LNCaP clone FGC (cell line): ENCODE data around the gene CNDP1.

ENCODE experiments used
- DNase-seq: peaks from one replicate; pipeline ENCODE4 v3.0.0-alpha.2; 2011; ENCODE audit warnings: low read depth
- H3K4me3 ChIP-seq: 2 replicates; pipeline ENCODE4 v1.5.1; 2011; ENCODE audit warnings: mild to moderate bottlenecking, low read depth, low read length, control low read depth
- TF ChIP-seq, protein P1 (sequence below): IDR thresholded peaks from 2 replicates; pipeline ENCODE4 v1.5.1; 2012; ENCODE audit warnings: mild to moderate bottlenecking; ENCODE audit not compliant: control insufficient read depth, insufficient read depth; ENCODE audit errors: extremely low read depth

CNDP1 gene

GRCh38 chr18:74510770-74511095 is 23.6 kb upstream of the CNDP1 start:
- no peak overlapping the region for H3K4me3 ChIP-seq
- TF ChIP-seq, protein P1, sequence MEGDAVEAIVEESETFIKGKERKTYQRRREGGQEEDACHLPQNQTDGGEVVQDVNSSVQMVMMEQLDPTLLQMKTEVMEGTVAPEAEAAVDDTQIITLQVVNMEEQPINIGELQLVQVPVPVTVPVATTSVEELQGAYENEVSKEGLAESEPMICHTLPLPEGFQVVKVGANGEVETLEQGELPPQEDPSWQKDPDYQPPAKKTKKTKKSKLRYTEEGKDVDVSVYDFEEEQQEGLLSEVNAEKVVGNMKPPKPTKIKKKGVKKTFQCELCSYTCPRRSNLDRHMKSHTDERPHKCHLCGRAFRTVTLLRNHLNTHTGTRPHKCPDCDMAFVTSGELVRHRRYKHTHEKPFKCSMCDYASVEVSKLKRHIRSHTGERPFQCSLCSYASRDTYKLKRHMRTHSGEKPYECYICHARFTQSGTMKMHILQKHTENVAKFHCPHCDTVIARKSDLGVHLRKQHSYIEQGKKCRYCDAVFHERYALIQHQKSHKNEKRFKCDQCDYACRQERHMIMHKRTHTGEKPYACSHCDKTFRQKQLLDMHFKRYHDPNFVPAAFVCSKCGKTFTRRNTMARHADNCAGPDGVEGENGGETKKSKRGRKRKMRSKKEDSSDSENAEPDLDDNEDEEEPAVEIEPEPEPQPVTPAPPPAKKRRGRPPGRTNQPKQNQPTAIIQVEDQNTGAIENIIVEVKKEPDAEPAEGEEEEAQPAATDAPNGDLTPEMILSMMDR, result no peak
- no peak for DNase-seq

GRCh38 chr18:74511823-74512222 is 22.5 kb upstream of the CNDP1 start:
- TF ChIP-seq, protein P1, result no peak
- no peak overlapping the region for H3K4me3 ChIP-seq
- DNase-seq, result no peak

DNA sequence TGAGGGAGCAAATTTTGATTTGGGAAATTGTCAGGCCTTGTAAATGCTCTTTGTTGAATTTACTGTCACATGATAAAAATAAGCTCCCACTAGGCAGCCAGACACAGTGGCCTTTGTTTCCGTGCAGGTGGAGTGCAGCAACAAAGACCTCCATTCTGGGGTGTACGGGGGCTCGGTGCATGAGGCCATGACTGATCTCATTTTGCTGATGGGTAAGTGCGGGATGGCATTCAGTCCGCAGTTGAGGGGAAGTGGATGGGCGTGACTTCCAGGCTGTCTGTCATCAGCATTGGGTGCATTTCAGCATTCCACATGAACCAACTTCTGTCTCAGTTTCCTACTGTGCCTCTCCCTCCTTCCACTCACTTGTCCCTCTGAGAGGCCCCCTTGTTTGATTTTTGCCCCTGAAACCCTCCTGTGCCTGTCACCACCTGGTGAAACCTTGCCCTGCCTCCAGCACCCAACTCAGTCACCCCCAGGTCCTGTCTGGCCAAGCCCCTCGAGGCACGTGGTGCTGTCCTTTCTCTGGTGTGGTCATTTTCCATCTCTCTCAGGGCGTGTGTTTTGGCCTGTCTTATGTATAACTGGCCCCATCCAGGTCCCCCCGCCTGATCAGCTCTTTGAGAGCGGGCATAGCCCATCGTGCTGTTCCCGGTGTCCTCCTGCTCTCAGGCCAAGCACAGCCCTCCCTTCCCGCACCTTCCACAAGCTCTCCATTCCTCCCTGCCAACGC is 21.8 kb upstream of the CNDP1 start:
- no peak overlapping the region for H3K4me3 ChIP-seq
- DNase-seq, result no peak
- TF ChIP-seq, protein P1, result no peak

DNA sequence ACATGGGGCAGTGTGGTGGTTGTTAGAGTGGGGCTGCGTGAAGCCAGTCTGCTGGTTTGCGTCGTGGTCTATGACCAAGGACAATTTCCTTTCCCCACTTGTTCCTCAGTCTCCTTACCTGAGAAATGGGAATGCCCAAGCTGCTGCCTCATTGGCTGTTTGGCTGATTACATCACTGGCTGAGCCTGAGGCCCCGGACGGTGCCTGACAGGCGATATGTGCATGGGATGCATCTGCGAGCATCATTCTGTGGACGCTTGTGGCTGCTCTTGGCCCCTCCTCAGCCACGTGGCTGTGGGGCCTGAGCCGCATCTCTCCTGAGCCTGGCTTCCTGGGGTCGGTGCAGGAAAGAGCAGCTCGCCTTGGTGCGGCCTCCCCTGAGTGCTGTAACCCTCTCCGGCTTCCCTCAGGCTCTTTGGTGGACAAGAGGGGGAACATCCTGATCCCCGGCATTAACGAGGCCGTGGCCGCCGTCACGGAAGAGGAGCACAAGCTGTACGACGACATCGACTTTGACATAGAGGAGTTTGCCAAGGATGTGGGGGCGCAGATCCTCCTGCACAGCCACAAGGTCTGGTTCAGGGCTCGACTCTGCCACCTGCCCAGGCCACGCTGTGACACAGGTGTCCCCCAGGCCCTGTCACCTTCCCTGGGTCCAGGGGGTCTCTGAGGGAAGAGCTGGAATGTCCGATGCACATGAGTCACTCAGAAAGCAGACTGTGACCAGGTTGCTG is 21.0 kb upstream of the CNDP1 start:
- TF ChIP-seq, protein P1, result no peak
- DNase-seq, result no peak
- no peak overlapping the region for H3K4me3 ChIP-seq

DNA sequence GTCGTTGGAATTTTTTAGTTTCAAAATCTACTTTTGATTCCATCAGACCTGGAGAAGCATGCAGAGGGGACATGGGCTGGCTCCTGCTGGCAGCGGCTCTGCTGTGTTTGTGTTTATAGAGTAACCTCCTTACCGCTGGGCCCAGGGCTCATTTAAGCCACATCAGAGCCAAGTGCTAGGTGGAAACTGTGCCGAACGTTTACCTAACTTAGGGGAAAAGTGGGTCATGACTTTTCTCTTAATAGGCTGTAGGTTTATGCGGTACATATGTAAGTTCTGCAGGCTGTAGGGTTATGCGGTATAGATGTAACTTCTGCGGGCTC is 20.5 kb upstream of the CNDP1 start:
- DNase-seq, result no peak
- H3K4me3 ChIP-seq, result no peak overlapping the region
- TF ChIP-seq, protein P1, result no peak

DNA sequence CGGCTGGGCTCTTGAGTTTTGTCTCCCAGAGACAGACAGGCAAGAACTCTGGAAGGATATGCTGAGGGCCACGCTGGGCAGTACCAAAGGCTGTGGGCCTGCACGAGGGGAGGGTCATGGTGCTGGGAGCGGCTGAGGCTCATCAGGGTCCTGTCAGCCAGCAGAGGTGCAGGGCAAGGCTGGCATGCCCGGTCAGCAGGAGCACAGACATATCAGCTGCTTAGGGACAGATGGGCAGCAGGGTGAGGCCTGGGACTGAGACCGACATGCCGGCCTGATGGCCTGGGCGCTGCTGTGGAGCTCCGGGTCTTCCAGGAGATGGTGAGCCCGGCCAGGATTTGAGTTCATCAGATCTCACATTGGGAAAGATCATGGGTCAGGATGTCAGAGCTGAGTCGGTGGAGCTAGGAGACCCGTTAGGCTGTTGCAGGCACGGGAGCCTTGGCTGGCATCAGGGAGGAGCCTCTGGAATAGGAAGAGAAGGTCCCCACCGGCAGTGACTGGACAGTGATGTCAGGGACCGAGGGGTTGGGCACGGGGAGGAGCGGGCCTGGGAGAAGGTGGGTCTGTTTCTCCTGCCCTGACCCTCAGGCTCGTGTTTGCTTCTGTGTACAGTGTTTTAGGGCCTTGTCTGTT is 19.3 kb upstream of the CNDP1 start:
- TF ChIP-seq, protein P1, result no peak
- no peak for DNase-seq
- H3K4me3 ChIP-seq, result no peak overlapping the region
